CD14-positive monocyte (primary cell): Measurements from ENCODE around the gene AGBL5. TPM values are rescaled to one million over a fixed set of nuclear protein-coding genes. Genes with fewer than 3 reads are reported as not detected.

Experiments used
- DNase-seq, 3 donors: peaks; one replicate each; pipeline ENCODE4 v3.0.0-alpha.2; 2011 to 2022
- H2AFZ ChIP-seq: 2 replicates; pipeline ENCODE4 v1.6.0; 2012; ENCODE audit warnings: mild to moderate bottlenecking, low read depth, low read length, inconsistent platforms; ENCODE audit not compliant: insufficient read depth, poor library complexity, severe bottlenecking
- H3K27ac ChIP-seq, 2 donors: 1 replicate in 1 of 2; 2 replicates in 1 of 2; pipeline ENCODE4 v1.5.1; 2012 to 2013; ENCODE audit warnings: low read length in 2 of 2, control low read depth in 1 of 2, inconsistent platforms in 1 of 2, low read depth in 1 of 2, mild to moderate bottlenecking in 1 of 2
- H3K27me3 ChIP-seq, 2 donors: one replicate each; pipeline versions ENCODE4 v1.6.0 to v1.6.1; 2011 to 2013; ENCODE audit warnings: low read length in 2 of 2; ENCODE audit not compliant: control insufficient read depth in 2 of 2, insufficient read depth in 2 of 2
- H3K36me3 ChIP-seq, 2 donors: replicated peaks in 1 of 2; 1 replicate in 1 of 2; 2 replicates in 1 of 2; pipeline versions ENCODE4 v1.5.1 to v1.6.1; 2012 to 2013; ENCODE audit warnings: low read length in 2 of 2, control low read depth in 1 of 2, inconsistent platforms in 1 of 2, mild to moderate bottlenecking in 1 of 2; ENCODE audit not compliant: insufficient read depth in 2 of 2, control insufficient read depth in 1 of 2
- H3K4me1 ChIP-seq, 2 donors: 1 replicate in 1 of 2; 2 replicates in 1 of 2; pipeline versions ENCODE4 v1.5.1 to v1.6.1; 2012 to 2013; ENCODE audit warnings: low read length in 2 of 2, control low read depth in 1 of 2, inconsistent platforms in 1 of 2, mild to moderate bottlenecking in 1 of 2, moderate library complexity in 1 of 2; ENCODE audit not compliant: insufficient read depth in 2 of 2, control insufficient read depth in 1 of 2
- H3K4me2 ChIP-seq: replicated peaks from 2 replicates; pipeline ENCODE3; 2012; ENCODE audit warnings: low read length, moderate library complexity, mild to moderate bottlenecking; ENCODE audit not compliant: poor library complexity, severe bottlenecking; ENCODE audit errors: extremely low read depth
- H3K4me3 ChIP-seq, 3 experiments: fragments of 200-600 bp in 1 of 3; sonication (generic) in 1 of 3; replicated peaks in 1 of 3; 1 replicate in 2 of 3; 2 replicates in 1 of 3; pipeline ENCODE4 v1.5.1; 2011 to 2013; ENCODE audit warnings: low read length in 3 of 3, mild to moderate bottlenecking in 3 of 3, control low read depth in 2 of 3, low read depth in 2 of 3, inconsistent platforms in 1 of 3, moderate library complexity in 1 of 3
- H3K79me2 ChIP-seq: 2 replicates; pipeline ENCODE4 v1.6.0; 2012; ENCODE audit warnings: mild to moderate bottlenecking, control low read depth, inconsistent platforms, low read length, moderate library complexity; ENCODE audit not compliant: insufficient read depth
- H3K9ac ChIP-seq: 2 replicates; pipeline ENCODE4 v1.6.0; 2017; ENCODE audit warnings: low read length, mild to moderate bottlenecking; ENCODE audit not compliant: insufficient read depth, poor library complexity, severe bottlenecking
- H3K9me3 ChIP-seq, 2 donors: replicated peaks in 1 of 2; 1 replicate in 1 of 2; 2 replicates in 1 of 2; pipeline versions ENCODE4 v1.5.1 to v1.6.1; 2012 to 2013; ENCODE audit warnings: low read length in 2 of 2, control low read depth in 1 of 2; ENCODE audit not compliant: control insufficient read depth in 1 of 2, insufficient read depth in 1 of 2
- H4K20me1 ChIP-seq: 2 replicates; pipeline ENCODE4 v1.6.0; 2012; ENCODE audit warnings: mild to moderate bottlenecking, low read length, control low read depth, moderate library complexity; ENCODE audit not compliant: insufficient read depth
- H3K27ac Mint-ChIP-seq, 7 donors: one replicate each; pipeline ENCODE4 v1.8.0; 2020; ENCODE audit warnings: mild to moderate bottlenecking in 7 of 7, mixed read lengths in 7 of 7, moderate library complexity in 6 of 7, inconsistent platforms in 2 of 7
- H3K27me3 Mint-ChIP-seq, 3 donors: one replicate each; pipeline ENCODE4 v1.8.0; 2021 to 2022; ENCODE audit warnings: low read depth in 3 of 3, mild to moderate bottlenecking in 3 of 3, mixed read lengths in 3 of 3, moderate library complexity in 3 of 3, inconsistent platforms in 1 of 3
- H3K36me3 Mint-ChIP-seq, 2 donors: one replicate each; pipeline ENCODE4 v1.8.0; 2020; ENCODE audit warnings: mixed read lengths in 2 of 2, inconsistent platforms in 1 of 2, mild to moderate bottlenecking in 1 of 2
- H3K4me1 Mint-ChIP-seq: one replicate; pipeline ENCODE4 v1.8.0; 2020; ENCODE audit warnings: mild to moderate bottlenecking, mixed read lengths
- H3K4me3 Mint-ChIP-seq, 2 donors: one replicate each; pipeline ENCODE4 v1.8.0; 2020; ENCODE audit warnings: mild to moderate bottlenecking in 2 of 2, mixed read lengths in 2 of 2, moderate library complexity in 1 of 2
- H3K9me3 Mint-ChIP-seq, 7 donors: one replicate each; pipeline ENCODE4 v1.8.0; 2020 to 2022; ENCODE audit warnings: mixed read lengths in 7 of 7, mild to moderate bottlenecking in 6 of 7, moderate library complexity in 6 of 7, inconsistent platforms in 2 of 7
- WGBS: methylation state at CpG from one replicate; pipeline ENCODE4 v1.1.5; 2013; ENCODE audit warnings: missing lambda C conversion rate; ENCODE audit not compliant: insufficient coverage; 5-methylcytosine and 5-hydroxymethylcytosine counted together
- intact Hi-C, 2 donors: fragments of 100-400 bp; cut with micrococcal nuclease; formaldehyde crosslinking; loops; one replicate each; pipeline versions ENCODE4 v1.15.0 to v1.15.1; 2023
- polyA plus RNA-seq, 3 donors: library from polyadenylated mRNA; depleted of rRNA in 1 of 3; unstranded in 2 of 3; stranded (reverse) in 1 of 3; fragments of 300-500 nt in 2 of 3; fragments of >200 nt in 1 of 3; fragmentation: Illumina TruSeq in 2 of 3; gene quantifications; 1 replicate in 2 of 3; 2 replicates in 1 of 3; pipeline ENCODE4 v1.2.3, GENCODE V29; 2012 to 2021
- TF ChIP-seq, protein P1 (sequence below): fragments of 200-600 bp; IDR thresholded peaks from one replicate; pipeline ENCODE4 v1.8.0; 2022; ENCODE audit warnings: antibody characterized with exemption, mild to moderate bottlenecking

AGBL5 gene
- polyA plus RNA-seq, 3 donors, result 4.4 to 4.8 (median 4.6) TPM

DNA sequence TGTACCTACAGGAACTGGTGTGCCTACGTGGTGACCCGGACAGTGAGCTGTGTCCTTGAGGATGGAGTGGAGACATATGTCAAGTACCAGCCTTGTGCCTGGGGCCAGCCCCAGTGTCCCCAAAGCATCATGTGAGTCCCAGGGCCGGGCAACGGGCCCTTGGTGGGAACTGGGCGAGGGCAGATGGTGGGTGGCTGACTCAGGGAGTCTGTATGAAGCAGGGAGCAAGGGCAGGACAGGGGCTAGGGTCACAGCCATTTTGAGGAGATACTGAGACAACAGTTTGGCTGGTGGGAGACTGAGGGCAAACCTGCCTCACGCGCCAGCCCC is 28.6 kb downstream of the AGBL5 start:
- H4K20me1 ChIP-seq, result no peaks in the 10 kb centered on the region
- TF ChIP-seq, protein P1, sequence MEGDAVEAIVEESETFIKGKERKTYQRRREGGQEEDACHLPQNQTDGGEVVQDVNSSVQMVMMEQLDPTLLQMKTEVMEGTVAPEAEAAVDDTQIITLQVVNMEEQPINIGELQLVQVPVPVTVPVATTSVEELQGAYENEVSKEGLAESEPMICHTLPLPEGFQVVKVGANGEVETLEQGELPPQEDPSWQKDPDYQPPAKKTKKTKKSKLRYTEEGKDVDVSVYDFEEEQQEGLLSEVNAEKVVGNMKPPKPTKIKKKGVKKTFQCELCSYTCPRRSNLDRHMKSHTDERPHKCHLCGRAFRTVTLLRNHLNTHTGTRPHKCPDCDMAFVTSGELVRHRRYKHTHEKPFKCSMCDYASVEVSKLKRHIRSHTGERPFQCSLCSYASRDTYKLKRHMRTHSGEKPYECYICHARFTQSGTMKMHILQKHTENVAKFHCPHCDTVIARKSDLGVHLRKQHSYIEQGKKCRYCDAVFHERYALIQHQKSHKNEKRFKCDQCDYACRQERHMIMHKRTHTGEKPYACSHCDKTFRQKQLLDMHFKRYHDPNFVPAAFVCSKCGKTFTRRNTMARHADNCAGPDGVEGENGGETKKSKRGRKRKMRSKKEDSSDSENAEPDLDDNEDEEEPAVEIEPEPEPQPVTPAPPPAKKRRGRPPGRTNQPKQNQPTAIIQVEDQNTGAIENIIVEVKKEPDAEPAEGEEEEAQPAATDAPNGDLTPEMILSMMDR, result no peak
- Mint-ChIP-seq H3K36me3 (no peaks in the 10 kb centered on the region), H3K4me1 (peaks cover 57% of the 10 kb centered on the region), H3K9me3 (peaks cover 0 to 1% (median 0%) of the 10 kb centered on the region in 7 donors), H3K27ac (peak overlapping the region in 2 of 7 donors; percentile 70 to 83), H3K4me3 (no peak overlapping the region), H3K27me3 (peaks cover 0 to 7% (median 2%) of the 10 kb centered on the region in 3 donors)
- intact Hi-C loops, result loop anchor here in 1 of 2 donors (2.0 kb wide), 1 partner anchor 47 kb away; the partner anchor contains the start of gene TMEM214
- H3K36me3 ChIP-seq, result no peaks in the 10 kb centered on the region
- DNase-seq, result no peak
- no peak overlapping the region for H3K4me3 ChIP-seq
- H3K79me2 ChIP-seq, result peaks cover 5% of the 10 kb centered on the region
- WGBS, result 86% methylated on average over 7 of the region's 7 CpGs
- no peak overlapping the region for H2AFZ ChIP-seq
- H3K9me3 ChIP-seq, result no peaks in the 10 kb centered on the region
- H3K27ac ChIP-seq, result no peak overlapping the region
- H3K27me3 ChIP-seq, result no peaks in the 10 kb centered on the region
- H3K4me2 ChIP-seq, result no peak overlapping the region
- no peak overlapping the region for H3K9ac ChIP-seq
- H3K4me1 ChIP-seq, result peaks cover 49 to 55% of the 10 kb centered on the region in 2 donors

DNA sequence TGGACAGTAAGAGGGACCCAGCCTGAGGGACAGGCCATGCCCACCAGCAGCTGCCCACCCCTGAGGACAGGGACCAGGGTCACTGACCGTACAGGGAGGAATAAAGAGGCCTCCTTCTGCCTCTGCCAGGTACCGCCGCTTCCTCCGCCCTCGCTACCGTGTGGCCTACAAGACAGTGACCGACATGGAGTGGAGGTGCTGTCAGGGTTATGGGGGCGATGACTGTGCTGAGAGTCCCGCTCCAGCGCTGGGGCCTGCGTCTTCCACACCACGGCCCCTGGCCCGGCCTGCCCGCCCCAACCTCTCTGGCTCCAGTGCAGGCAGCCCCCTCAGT is 29.1 kb downstream of the AGBL5 start:
- Histone ChIP-seq H3K4me2 (peak overlapping the region; percentile 70), H4K20me1 (no peaks in the 10 kb centered on the region), H3K27ac (peak overlapping the region in 1 of 2 donors; percentile 11), H3K79me2 (peaks cover 5% of the 10 kb centered on the region), H3K36me3 (no peaks in the 10 kb centered on the region), H2AFZ (peak overlapping the region; percentile 37), H3K4me1 (peaks cover 49 to 55% of the 10 kb centered on the region in 2 donors), H3K27me3 (no peaks in the 10 kb centered on the region), H3K9me3 (no peaks in the 10 kb centered on the region), H3K4me3 (peak overlapping the region in 1 of 3 experiments; percentile 59), H3K9ac (no peak overlapping the region)
- WGBS, result 100% methylated on average over 2 of the region's 14 CpGs
- H3K4me1 Mint-ChIP-seq, result peaks cover 57% of the 10 kb centered on the region
- H3K27me3 Mint-ChIP-seq, result peaks cover 0 to 7% (median 2%) of the 10 kb centered on the region in 3 donors
- H3K4me3 Mint-ChIP-seq, result no peak overlapping the region
- peak overlapping the region in 5 of 7 donors; percentile 86 to 95 (median 94) for H3K27ac Mint-ChIP-seq
- H3K9me3 Mint-ChIP-seq, result no peaks in the 10 kb centered on the region
- intact Hi-C loops, result loop anchor here in 1 of 2 donors (2.0 kb wide), 1 partner anchor 48 kb away; the partner anchor contains the start of gene TMEM214
- TF ChIP-seq, protein P1, result peak; percentile 9
- H3K36me3 Mint-ChIP-seq, result no peaks in the 10 kb centered on the region
- DNase-seq, result no peak
